RWPE1 (cell line): Measurements from ENCODE around the gene RASSF9.

Source experiments
- CTCF ChIA-PET: fragments of 350-600 bp; sonication (Branson Sonifier 250); formaldehyde crosslinking; extraction: SDS; loops from one replicate; lab custom pipeline; 2021; lab: Yijun Ruan, JAX
- POLR2A ChIA-PET: fragments of 400-600 bp; formaldehyde crosslinking; extraction: SDS; loops from one replicate; lab custom pipeline; 2020; ENCODE audit warnings: antibody characterized with exemption; ENCODE audit not compliant: low non-redundant PET; lab: Yijun Ruan, JAX
- DNase-seq: peaks from one replicate; pipeline ENCODE4 v3.0.0; 2012; ENCODE audit warnings: low spot score
- H3K27ac ChIP-seq: fragments of 450-650 bp; 2 replicates; pipeline ENCODE4 v1.5.1; 2017
- TF ChIP-seq, protein P1 (sequence below): fragments of 450-650 bp; conservative IDR thresholded peaks from 2 replicates; pipeline ENCODE4 v1.5.1; 2017; ENCODE audit warnings: low read depth, mild to moderate bottlenecking

The RASSF9 gene

DNA sequence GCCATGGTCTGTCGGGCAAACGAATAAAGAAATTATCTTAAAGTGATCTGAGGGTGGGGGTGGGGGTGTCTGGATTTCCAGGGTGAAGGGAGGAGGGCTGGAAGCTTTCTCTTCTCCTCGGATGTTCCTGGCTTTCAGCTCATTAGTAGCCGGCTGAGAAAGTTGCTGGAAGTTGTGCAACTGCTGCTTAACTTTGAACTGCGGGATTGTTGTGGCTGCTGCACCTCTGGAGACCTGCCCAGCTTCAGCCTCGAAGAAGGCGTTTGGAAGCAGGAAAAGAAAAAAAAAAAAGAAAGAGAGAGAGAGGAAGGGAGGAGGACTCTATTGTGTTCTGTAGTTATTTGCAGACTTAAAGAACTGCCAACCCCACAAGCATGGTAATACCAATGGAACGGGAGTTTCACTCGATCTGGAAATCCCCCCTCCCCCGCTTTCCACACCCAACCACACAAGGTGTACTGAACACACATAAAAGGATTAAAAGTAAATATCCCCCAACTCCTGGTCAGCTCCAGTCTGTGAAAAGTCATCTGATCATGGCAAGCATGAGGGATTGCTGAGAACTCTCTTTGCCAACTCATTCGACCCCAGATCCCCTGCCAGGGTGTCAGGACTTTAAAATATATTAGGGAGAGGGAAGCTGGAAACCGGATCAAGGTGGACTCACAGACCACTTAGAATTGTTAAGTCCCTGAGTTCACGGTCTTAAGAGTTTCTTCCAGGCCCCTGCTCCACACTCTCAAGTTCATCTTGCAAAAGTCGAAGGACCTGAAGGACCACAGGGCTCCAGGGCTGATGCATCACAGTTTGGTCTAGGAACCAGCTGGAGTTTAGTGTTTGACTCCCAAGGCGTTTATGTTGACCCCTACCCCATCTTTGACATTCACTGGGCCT lies at the start of gene RASSF9:
Gene RASSF9 (minus strand): TSS at position 213 of the 894 bp plus-strand sequence. CDS start 208 bp downstream, at position 5.
- CTCF ChIA-PET, result interaction anchor here (1.3 kb wide), 1 partner anchor 368 kb away, joined by 7 read pairs; no protein-coding TSS in a partner anchor
- peak; percentile 27 for DNase-seq
- peak within 1 kb of the TSS; percentile 82 for H3K27ac ChIP-seq
- POLR2A ChIA-PET, result no interaction called here
- TF ChIP-seq, protein P1, sequence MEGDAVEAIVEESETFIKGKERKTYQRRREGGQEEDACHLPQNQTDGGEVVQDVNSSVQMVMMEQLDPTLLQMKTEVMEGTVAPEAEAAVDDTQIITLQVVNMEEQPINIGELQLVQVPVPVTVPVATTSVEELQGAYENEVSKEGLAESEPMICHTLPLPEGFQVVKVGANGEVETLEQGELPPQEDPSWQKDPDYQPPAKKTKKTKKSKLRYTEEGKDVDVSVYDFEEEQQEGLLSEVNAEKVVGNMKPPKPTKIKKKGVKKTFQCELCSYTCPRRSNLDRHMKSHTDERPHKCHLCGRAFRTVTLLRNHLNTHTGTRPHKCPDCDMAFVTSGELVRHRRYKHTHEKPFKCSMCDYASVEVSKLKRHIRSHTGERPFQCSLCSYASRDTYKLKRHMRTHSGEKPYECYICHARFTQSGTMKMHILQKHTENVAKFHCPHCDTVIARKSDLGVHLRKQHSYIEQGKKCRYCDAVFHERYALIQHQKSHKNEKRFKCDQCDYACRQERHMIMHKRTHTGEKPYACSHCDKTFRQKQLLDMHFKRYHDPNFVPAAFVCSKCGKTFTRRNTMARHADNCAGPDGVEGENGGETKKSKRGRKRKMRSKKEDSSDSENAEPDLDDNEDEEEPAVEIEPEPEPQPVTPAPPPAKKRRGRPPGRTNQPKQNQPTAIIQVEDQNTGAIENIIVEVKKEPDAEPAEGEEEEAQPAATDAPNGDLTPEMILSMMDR, result no peak

DNA sequence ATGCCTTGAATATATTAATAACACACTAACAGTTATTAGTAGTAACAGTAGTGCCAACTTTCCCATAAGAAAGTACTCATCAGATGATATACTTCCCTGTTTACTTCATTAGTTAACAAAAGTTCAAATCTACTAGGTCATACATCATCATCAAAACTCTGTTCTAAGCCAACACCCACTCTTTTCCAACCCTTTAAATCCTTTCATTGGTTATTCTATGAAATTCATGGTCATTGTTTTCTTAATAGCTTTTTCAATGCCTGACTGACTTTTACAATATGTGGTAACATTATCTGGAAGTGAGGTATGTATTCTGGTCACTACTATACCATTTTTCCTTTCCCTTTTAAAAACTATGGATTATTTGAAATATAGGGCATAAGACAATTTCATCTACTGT lies 47.6 kb upstream of the RASSF9 start:
- no peak for DNase-seq
- CTCF ChIA-PET, result interaction anchor here (0.6 kb wide), 1 partner anchor 991 kb away, joined by 3 read pairs; no protein-coding TSS in a partner anchor

DNA sequence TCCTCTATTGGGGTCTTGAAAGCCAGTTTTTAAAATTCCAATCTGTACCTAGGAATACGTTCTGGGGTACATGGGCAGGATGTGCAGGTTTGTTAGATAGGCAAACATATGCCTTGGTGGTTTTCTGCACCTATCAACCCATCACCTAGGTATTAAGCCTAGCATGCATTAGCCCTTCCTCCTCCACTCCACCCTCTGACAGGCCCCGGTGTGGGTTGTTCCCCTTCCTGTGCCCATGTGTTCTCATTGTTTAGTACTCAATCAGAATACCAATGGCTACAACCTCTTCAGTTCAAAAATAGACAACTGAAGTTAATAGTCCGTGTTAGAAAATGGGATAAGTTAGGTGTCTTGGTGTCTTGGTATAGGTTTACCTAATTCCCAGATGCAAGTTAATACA lies 41.2 kb upstream of the RASSF9 start:
- TF ChIP-seq, protein P1, result no peak
- DNase-seq, result no peak
- no peak overlapping the region for H3K27ac ChIP-seq
- CTCF ChIA-PET, result no interaction called here
- POLR2A ChIA-PET, result no interaction called here

More for the DNA sequence above, 47.6 kb upstream of the RASSF9 start:
- TF ChIP-seq, protein P1, result no peak
- no peak overlapping the region for H3K27ac ChIP-seq
- POLR2A ChIA-PET, result no interaction called here

DNA sequence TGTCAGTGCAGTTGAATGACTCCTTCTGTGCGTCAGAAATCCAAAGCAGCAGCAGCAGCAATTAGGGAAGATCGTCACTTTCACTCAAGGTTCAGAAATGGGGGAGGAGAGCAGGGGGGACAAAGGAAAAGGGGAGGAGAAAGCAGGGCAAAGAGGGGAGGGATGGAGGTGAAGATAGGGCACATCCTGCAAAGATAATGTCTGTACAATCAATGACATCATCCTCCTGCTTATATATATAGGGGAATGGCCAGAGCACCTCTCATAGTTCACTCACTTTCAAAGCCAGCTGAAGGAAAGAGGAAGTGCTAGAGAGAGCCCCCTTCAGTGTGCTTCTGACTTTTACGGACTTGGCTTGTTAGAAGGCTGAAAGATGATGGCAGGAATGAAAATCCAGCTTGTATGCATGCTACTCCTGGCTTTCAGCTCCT lies 37.8 kb upstream of the RASSF9 start, which contains the start of gene NTS:
Gene NTS (plus strand): TSS at position 265 of the 431 bp plus-strand sequence. CDS start 109 bp downstream, at position 374.
- CTCF ChIA-PET, result no interaction called here
- DNase-seq, result no peak
- POLR2A ChIA-PET, result no interaction called here
- no peak within 1 kb of the TSS for H3K27ac ChIP-seq
- TF ChIP-seq, protein P1, result no peak

DNA sequence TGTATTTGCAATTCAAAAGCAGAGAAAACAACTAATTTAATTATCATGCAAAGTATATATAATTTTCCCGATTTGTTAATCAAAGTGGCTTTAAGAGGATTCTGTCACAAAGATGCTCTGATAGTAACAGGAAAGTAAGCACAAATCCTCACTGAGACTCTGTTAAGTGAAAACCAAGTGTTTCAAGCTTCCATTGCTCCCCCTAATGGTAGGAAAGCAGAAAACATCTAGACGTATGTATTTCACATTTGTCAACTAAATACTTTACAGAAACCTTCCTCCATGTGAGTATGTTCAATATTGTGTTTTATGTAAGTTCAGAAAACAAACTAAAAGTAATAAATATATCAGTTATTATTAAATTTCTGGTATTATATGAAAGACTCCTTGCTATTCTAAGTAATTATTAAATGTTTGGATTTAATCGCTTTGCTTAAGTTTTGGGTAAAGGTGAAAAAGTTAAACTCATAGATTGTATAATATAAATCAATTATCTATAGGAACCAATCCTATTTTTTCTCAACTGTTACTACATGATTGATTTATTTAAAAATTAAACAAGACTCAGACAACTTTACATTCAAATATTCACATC lies 36.4 kb upstream of the RASSF9 start:
- CTCF ChIA-PET, result interaction anchor here (0.6 to 1.6 kb wide), 8 partner anchors 31 to 1964 kb away, joined by 3 to 6 read pairs (median 3); no protein-coding TSS in a partner anchor
- TF ChIP-seq, protein P1, result peak; percentile 74
- no peak overlapping the region for H3K27ac ChIP-seq
- DNase-seq, result peak; percentile 22
- POLR2A ChIA-PET, result no interaction called here
